H1 (cell line): ENCODE data around the gene GDF2. TPM values are rescaled to one million over a fixed set of nuclear protein-coding genes. Genes with fewer than 3 reads are reported as not detected.

Source experiments
- CTCF ChIA-PET: fragments of 300-600 bp; sonication (Branson Sonifier 250); formaldehyde crosslinking; loops from one replicate; lab custom pipeline; 2021; ENCODE audit not compliant: partially characterized antibody; lab: Charles Lee
- POLR2A ChIA-PET: fragments of 300-600 bp; sonication (Branson Sonifier 250); formaldehyde crosslinking; loops from one replicate; lab custom pipeline; 2021; ENCODE audit warnings: inconsistent platforms; ENCODE audit not compliant: partially characterized antibody; lab: Charles Lee
- DNase-seq, 2 experiments: peaks; one replicate each; pipeline versions ENCODE4 v3.0.0 to v3.0.0-alpha.2; 2010 to 2022; ENCODE audit warnings: low spot score in 2 of 2, low read depth in 1 of 2, mixed read lengths in 1 of 2
- FAIRE-seq: peaks from 2 replicates; lab custom pipeline; 2011; peaks lifted over from hg19 to GRCh38; lab: Jason Lieb, UNC
- H2AFZ ChIP-seq: 2 replicates; pipeline ENCODE4 v1.8.1; 2012; ENCODE audit warnings: low read length, inconsistent platforms
- H2AK5ac ChIP-seq: 2 replicates; pipeline ENCODE4 v1.6.1; 2013; ENCODE audit warnings: low read depth, low read length
- H2BK120ac ChIP-seq: replicated peaks from 2 replicates; pipeline ENCODE3; 2013; ENCODE audit warnings: low read depth, low read length, inconsistent platforms
- H2BK12ac ChIP-seq: 2 replicates; pipeline ENCODE4 v1.6.1; 2013; ENCODE audit warnings: low read depth, low read length
- H2BK15ac ChIP-seq: 2 replicates; pipeline ENCODE4 v1.6.1; 2013; ENCODE audit warnings: low read length
- H2BK20ac ChIP-seq: 2 replicates; pipeline ENCODE4 v1.6.1; 2013; ENCODE audit warnings: low read length
- H2BK5ac ChIP-seq: 2 replicates; pipeline ENCODE4 v1.6.1; 2013; ENCODE audit warnings: low read depth, low read length
- H3K14ac ChIP-seq: 2 replicates; pipeline ENCODE4 v1.6.1; 2013; ENCODE audit warnings: inconsistent platforms; ENCODE audit not compliant: insufficient read length
- H3K18ac ChIP-seq: 2 replicates; pipeline ENCODE4 v1.6.1; 2013; ENCODE audit warnings: low read length; ENCODE audit errors: extremely low read depth
- H3K23ac ChIP-seq: 2 replicates; pipeline ENCODE4 v1.6.1; 2013; ENCODE audit warnings: inconsistent platforms; ENCODE audit not compliant: insufficient read length
- H3K23me2 ChIP-seq: 2 replicates; pipeline ENCODE4 v1.6.1; 2013; ENCODE audit warnings: low read depth, low read length
- H3K27ac ChIP-seq: 2 replicates; pipeline ENCODE4 v1.6.1; 2011; ENCODE audit warnings: low read depth, low read length, inconsistent platforms
- H3K27me3 ChIP-seq, 4 experiments: replicated peaks in 1 of 4; 1 replicate in 1 of 4; 2 replicates in 3 of 4; pipeline versions ENCODE4 v1.6.1 to v1.8.1; 2011 to 2013; ENCODE audit warnings: low read length in 3 of 4, mild to moderate bottlenecking in 3 of 4, inconsistent platforms in 2 of 4, mixed read lengths in 2 of 4, moderate library complexity in 1 of 4; ENCODE audit not compliant: control insufficient read depth in 3 of 4, insufficient read depth in 3 of 4; ENCODE audit errors: extremely low read depth in 1 of 4
- H3K36me3 ChIP-seq, 4 experiments: 2 replicates each; pipeline versions ENCODE4 v1.6.1 to v1.8.1; 2011 to 2013; ENCODE audit warnings: mild to moderate bottlenecking in 4 of 4, low read length in 3 of 4, moderate library complexity in 2 of 4, control low read depth in 1 of 4, inconsistent platforms in 1 of 4; ENCODE audit not compliant: insufficient read depth in 4 of 4, control insufficient read depth in 2 of 4
- H3K4ac ChIP-seq: replicated peaks from 2 replicates; pipeline ENCODE3; 2013; ENCODE audit warnings: low read length, low read depth, mixed read lengths, inconsistent platforms; ENCODE audit not compliant: insufficient read length
- H3K4me1 ChIP-seq, 4 experiments: replicated peaks in 1 of 4; 1 replicate in 1 of 4; 2 replicates in 3 of 4; pipeline versions ENCODE4 v1.6.1 to v1.8.1; 2011 to 2013; ENCODE audit warnings: low read length in 3 of 4, inconsistent platforms in 2 of 4, mixed read lengths in 1 of 4; ENCODE audit not compliant: insufficient read depth in 4 of 4, control insufficient read depth in 3 of 4
- H3K4me2 ChIP-seq, 2 experiments: 2 replicates each; pipeline versions ENCODE4 v1.6.1 to v1.8.1; 2011 to 2013; ENCODE audit warnings: low read depth in 2 of 2, low read length in 2 of 2, control low read depth in 1 of 2, inconsistent platforms in 1 of 2, mild to moderate bottlenecking in 1 of 2; ENCODE audit not compliant: insufficient read depth in 1 of 2
- H3K4me3 ChIP-seq, 4 experiments: fragments of 200-600, 300-600 bp in 1 of 4; sonication (generic), shearing (Covaris generic), sonication (Bioruptor Twin) in 1 of 4; 2 replicates each; pipeline versions ENCODE4 v1.5.1 to v1.8.1; 2011 to 2016; ENCODE audit warnings: low read length in 4 of 4, low read depth in 3 of 4, control low read depth in 2 of 4, inconsistent platforms in 2 of 4, mild to moderate bottlenecking in 2 of 4, mixed read lengths in 1 of 4, moderate library complexity in 1 of 4; ENCODE audit not compliant: insufficient read depth in 2 of 4; ENCODE audit errors: extremely low read depth in 1 of 4
- H3K56ac ChIP-seq: replicated peaks from 2 replicates; pipeline ENCODE3; 2013; ENCODE audit warnings: low read depth, mild to moderate bottlenecking, mixed read lengths, low read length, inconsistent platforms; ENCODE audit not compliant: insufficient read length
- H3K79me1 ChIP-seq: 2 replicates; pipeline ENCODE4 v1.6.1; 2013; ENCODE audit warnings: low read depth, low read length, control low read depth
- H3K79me2 ChIP-seq, 2 experiments: 2 replicates each; pipeline versions ENCODE4 v1.6.1 to v1.8.1; 2012 to 2013; ENCODE audit warnings: low read length in 2 of 2, mild to moderate bottlenecking in 2 of 2, inconsistent platforms in 1 of 2; ENCODE audit not compliant: insufficient read depth in 2 of 2, control insufficient read depth in 1 of 2
- H3K9ac ChIP-seq, 4 experiments: replicated peaks in 1 of 4; 1 replicate in 1 of 4; 2 replicates in 3 of 4; pipeline versions ENCODE4 v1.6.1 to v1.8.1; 2011 to 2013; ENCODE audit warnings: low read depth in 3 of 4, low read length in 3 of 4, control low read depth in 2 of 4, mild to moderate bottlenecking in 2 of 4, moderate library complexity in 2 of 4, inconsistent platforms in 1 of 4; ENCODE audit errors: extremely low read depth in 1 of 4
- H3K9me3 ChIP-seq, 2 experiments: 2 replicates each; pipeline versions ENCODE4 v1.6.1 to v1.8.1; 2012 to 2013; ENCODE audit warnings: mild to moderate bottlenecking in 2 of 2, moderate library complexity in 2 of 2, control low read depth in 1 of 2, inconsistent platforms in 1 of 2, low read depth in 1 of 2, low read length in 1 of 2, mixed read lengths in 1 of 2; ENCODE audit not compliant: insufficient read depth in 2 of 2
- H4K20me1 ChIP-seq, 2 experiments: replicated peaks in 1 of 2; 2 replicates each; pipeline versions ENCODE3 to v1.8.1; 2011 to 2013; ENCODE audit warnings: inconsistent platforms in 2 of 2, low read length in 2 of 2, mild to moderate bottlenecking in 1 of 2; ENCODE audit not compliant: insufficient read depth in 2 of 2, control insufficient read depth in 1 of 2
- H4K5ac ChIP-seq: 2 replicates; pipeline ENCODE4 v1.6.1; 2013; ENCODE audit warnings: low read length, low read depth, mixed read lengths, inconsistent platforms; ENCODE audit not compliant: insufficient read length
- H4K8ac ChIP-seq: 2 replicates; pipeline ENCODE4 v1.8.0; 2013; ENCODE audit warnings: mild to moderate bottlenecking, moderate library complexity, low read length, inconsistent platforms; ENCODE audit not compliant: insufficient read depth; ENCODE audit errors: extremely low read depth
- H4K91ac ChIP-seq: replicated peaks from 2 replicates; pipeline ENCODE3; 2013; ENCODE audit warnings: low read length, mixed read lengths, inconsistent platforms; ENCODE audit not compliant: insufficient read length
- CREB1 ChIP-seq: IDR thresholded peaks from 2 replicates; pipeline ENCODE4 v1.6.1; 2012; ENCODE audit warnings: inconsistent platforms
- FOSL1 ChIP-seq: IDR thresholded peaks from 2 replicates; pipeline ENCODE4 v1.6.1; 2011; ENCODE audit warnings: mild to moderate bottlenecking, low read depth, low read length, moderate library complexity; ENCODE audit not compliant: insufficient read depth
- HDAC2 ChIP-seq, 2 experiments: fragments of 300-600 bp in 1 of 2; sonication (generic) in 1 of 2; IDR thresholded peaks; 2 replicates each; pipeline ENCODE4 v1.6.1; 2011 to 2012; ENCODE audit warnings: low read depth in 2 of 2, low read length in 2 of 2, mild to moderate bottlenecking in 2 of 2, moderate library complexity in 2 of 2, borderline replicate concordance in 1 of 2, inconsistent platforms in 1 of 2
- HDAC6 ChIP-seq: IDR thresholded peaks from one replicate; pipeline ENCODE4 v1.7.1; 2012; ENCODE audit warnings: low read depth, mild to moderate bottlenecking, inconsistent platforms, low read length, moderate library complexity
- JUN ChIP-seq: IDR thresholded peaks from 2 replicates; pipeline ENCODE4 v1.6.1; 2011; ENCODE audit warnings: low read depth, mild to moderate bottlenecking, improper control_type of control experiment, low read length
- NRF1 ChIP-seq: IDR thresholded peaks from 2 replicates; pipeline ENCODE4 v1.6.1; 2011; ENCODE audit warnings: mild to moderate bottlenecking, low read depth, low read length, improper control_type of control experiment
- PHF8 ChIP-seq: fragments of 200-600 bp; sonication (generic); conservative IDR thresholded peaks from 2 replicates; pipeline ENCODE4 v1.7.1; 2012; ENCODE audit warnings: low read depth, mild to moderate bottlenecking, inconsistent platforms, low read length, moderate library complexity
- RXRA ChIP-seq: IDR thresholded peaks from 2 replicates; pipeline ENCODE4 v1.6.1; 2011; ENCODE audit warnings: low read depth, mild to moderate bottlenecking, low read length, moderate library complexity; ENCODE audit not compliant: insufficient read depth
- USF2 ChIP-seq: IDR thresholded peaks from 2 replicates; pipeline ENCODE4 v1.6.1; 2011; ENCODE audit warnings: low read length, improper control_type of control experiment
- WGBS, 2 experiments: shearing (Covaris generic) in 1 of 2; methylation state at CpG; one replicate each; pipeline versions ENCODE4 v1.1.6 to v1.1.7; 2013 to 2015; ENCODE audit warnings: low lambda C conversion rate in 2 of 2, mixed read lengths in 2 of 2, inconsistent platforms in 1 of 2, low coverage in 1 of 2, missing lambda C conversion rate in 1 of 2; ENCODE audit not compliant: insufficient replicate concordance in 2 of 2, insufficient coverage in 1 of 2, insufficient read length in 1 of 2; ENCODE audit errors: extremely low coverage in 1 of 2, missing lambda C conversion rate in 1 of 2; 5-methylcytosine and 5-hydroxymethylcytosine counted together
- polyA plus RNA-seq, 7 experiments: library from polyadenylated mRNA; depleted of rRNA in 3 of 7; stranded (reverse) in 5 of 7; unstranded in 2 of 7; fragments of >200 nt in 5 of 7; fragments of 200-250 nt in 2 of 7; gene quantifications; 1 replicate in 5 of 7; 2 replicates in 1 of 7; 4 replicates in 1 of 7; pipeline versions ENCODE4 v1.2.1 to v1.2.3, GENCODE V29; 2011 to 2013; ENCODE audit warnings: missing spikeins in 2 of 7, mixed read lengths in 2 of 7
- total RNA-seq: library from RNA; stranded (reverse); fragmentation: NEBNext Ultra II Directional; extraction: Animal tissue kit (Norgen Biotek cat#: 25700); gene quantifications from 2 replicates; pipeline ENCODE4 v1.2.1, GENCODE V29; 2021

Gene GDF2
- total and polyA plus RNA-seq, 2 of the 8 experiments (the other 6 are each of a cell fraction or from before 2014, with no cell fraction given), result not detected

GRCh38 chr10:47291682-47292081, 30.6 kb upstream of the GDF2 start:
- WGBS, 2 experiments, result 83% methylated on average over 3 of the region's 3 CpGs; no CpG with 5 or more reads in 1 of the 2 experiments
- H3K4me1 ChIP-seq, result no peaks in the 10 kb centered on the region
- no peaks in the 10 kb centered on the region for H3K27me3 ChIP-seq
- no peak overlapping the region for H2AK5ac ChIP-seq
- ChIA-PET POLR2A (no interaction called here), CTCF (interaction anchor here (1.1 to 1.6 kb wide), 4 partner anchors 9 to 260 kb away, joined by 3 to 5 read pairs (median 4); partner anchors contain the start of gene GDF10)
- no peak overlapping the region for H3K56ac ChIP-seq
- DNase-seq (no peak), FAIRE-seq (no peak)
- no peak overlapping the region for H4K91ac ChIP-seq
- H3K23ac ChIP-seq, result no peak overlapping the region
- no peak overlapping the region for H3K4me2 ChIP-seq
- H2BK12ac ChIP-seq, result no peak overlapping the region
- no peak overlapping the region for H2BK120ac ChIP-seq
- no peak for TF ChIP-seq JUN
- no peak for TF ChIP-seq USF2
- TF ChIP-seq FOSL1, result no peak
- no peak for TF ChIP-seq HDAC2 (IDR thresholded peaks at IDR 0.05; ENCODE audit: borderline replicate concordance in 1 of 2, low read depth in 2 of 2, low read length in 2 of 2)
- no peak for TF ChIP-seq HDAC6
- no peak for TF ChIP-seq CREB1
- TF ChIP-seq NRF1, result no peak
- TF ChIP-seq PHF8, result no peak
- TF ChIP-seq RXRA, result no peak
- H2BK5ac ChIP-seq, result no peak overlapping the region
- no peak overlapping the region for H2BK15ac ChIP-seq
- no peak overlapping the region for H2BK20ac ChIP-seq
- H3K4me3 ChIP-seq, result no peak overlapping the region
- no peak overlapping the region for H3K4ac ChIP-seq
- H3K36me3 ChIP-seq, result no peaks in the 10 kb centered on the region
- no peaks in the 10 kb centered on the region for H4K20me1 ChIP-seq
- H4K8ac ChIP-seq, result no peak overlapping the region
- no peak overlapping the region for H4K5ac ChIP-seq
- no peak overlapping the region for H3K27ac ChIP-seq
- no peak overlapping the region for H3K9ac ChIP-seq
- no peaks in the 10 kb centered on the region for H3K79me2 ChIP-seq
- no peaks in the 10 kb centered on the region for H3K9me3 ChIP-seq
- H3K79me1 ChIP-seq, result no peaks in the 10 kb centered on the region
- H3K23me2 ChIP-seq, result no peaks in the 10 kb centered on the region
- no peak overlapping the region for H3K14ac ChIP-seq
- H2AFZ ChIP-seq, result no peak overlapping the region
- no peak overlapping the region for H3K18ac ChIP-seq
